ENCODE results near the gene MYO1E. TPM values are rescaled to one million over a fixed set of nuclear protein-coding genes. Genes with fewer than 3 reads are reported as not detected.
"Not testable (repeated sequence)": the region's sequence is repeated elsewhere in the genome, so short reads cannot be mapped to it uniquely, and the experiment has no call there.

The MYO1E gene
- polyA plus RNA-seq (2013, experiment 1 of 2; ENCODE audit: insufficient read length), result 201 TPM
- 199 TPM for polyA plus RNA-seq (2013, experiment 2 of 2; ENCODE audit: insufficient read length)

DNA sequence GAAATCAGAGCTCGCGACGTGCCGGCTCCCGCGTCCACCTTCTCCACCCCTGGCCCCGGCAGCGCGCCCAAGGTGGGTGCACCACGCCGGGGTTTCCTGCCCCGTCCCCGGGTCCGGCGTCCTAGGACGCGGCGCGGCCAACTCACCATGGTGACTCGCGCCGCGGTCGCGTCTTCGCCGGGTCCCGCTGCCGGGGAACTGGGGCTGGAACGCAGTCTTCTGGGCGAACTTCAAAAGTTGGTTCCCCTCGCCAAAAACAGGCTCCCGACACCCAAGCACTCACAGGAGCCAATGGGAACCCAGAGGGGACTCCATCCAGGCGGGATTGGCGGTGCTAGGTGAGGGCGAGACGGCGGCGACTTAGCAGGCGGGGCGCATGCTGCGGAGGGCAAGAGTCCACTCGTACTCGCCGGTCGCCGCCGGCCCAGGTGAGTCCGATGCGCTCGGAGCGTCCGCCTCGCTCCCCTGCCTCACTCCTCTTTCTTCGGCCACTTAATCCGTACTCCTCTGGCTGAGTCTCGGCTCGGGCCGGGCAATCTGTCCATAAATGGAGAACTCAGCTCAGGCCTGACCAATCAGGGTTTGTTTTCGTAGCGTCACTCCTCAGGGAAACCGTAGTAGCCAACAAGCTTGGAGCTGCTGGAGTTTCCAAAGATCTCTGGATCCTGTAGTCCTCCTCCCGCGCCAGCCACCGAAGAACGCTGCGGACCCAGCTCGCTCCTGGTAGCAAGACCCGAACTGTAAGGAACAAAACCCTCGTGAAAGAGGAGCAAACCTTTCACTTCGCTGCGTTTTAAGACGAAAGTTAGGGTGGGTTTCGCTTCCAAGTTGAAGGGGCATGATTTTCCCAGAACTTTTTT lies at the start of gene MYO1E:
Gene MYO1E, minus strand, starts transcription at position 520 of the 860 bp plus-strand sequence. Its CDS starts 371 bp downstream, at position 149.
- DNase-seq, result peak; percentile 97

DNA sequence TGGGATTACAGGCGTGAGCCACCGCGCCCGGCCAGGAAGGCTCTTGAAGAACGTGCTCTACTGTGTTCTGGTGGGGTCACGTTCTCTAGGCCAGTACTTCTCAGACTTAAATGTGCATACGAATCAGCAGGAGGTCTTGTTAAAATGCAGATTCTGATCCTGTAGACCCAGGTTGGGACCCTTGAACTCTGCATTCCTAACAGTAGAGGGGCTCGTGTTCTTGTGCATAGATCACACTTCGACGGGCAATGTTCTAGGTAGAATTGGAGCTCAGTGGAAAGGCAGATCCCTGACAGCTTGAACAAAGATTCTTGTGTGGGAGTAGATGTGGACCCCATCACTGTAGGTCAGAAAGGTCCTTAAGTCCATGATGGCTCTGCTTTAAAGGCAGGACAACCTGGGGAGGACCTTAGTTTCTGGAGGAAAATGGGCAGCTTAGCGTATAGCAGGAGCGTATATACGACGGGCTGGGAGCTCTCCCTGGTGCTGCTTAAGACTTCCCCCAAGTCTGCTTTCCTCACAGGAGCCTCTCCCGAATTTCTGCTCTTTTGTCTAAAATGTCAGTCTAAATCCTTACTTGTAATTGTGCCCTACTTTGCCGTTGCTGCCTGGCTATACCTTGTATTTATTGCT lies 48.4 kb upstream of the MYO1E start:
- peak; percentile 45 for DNase-seq

DNA sequence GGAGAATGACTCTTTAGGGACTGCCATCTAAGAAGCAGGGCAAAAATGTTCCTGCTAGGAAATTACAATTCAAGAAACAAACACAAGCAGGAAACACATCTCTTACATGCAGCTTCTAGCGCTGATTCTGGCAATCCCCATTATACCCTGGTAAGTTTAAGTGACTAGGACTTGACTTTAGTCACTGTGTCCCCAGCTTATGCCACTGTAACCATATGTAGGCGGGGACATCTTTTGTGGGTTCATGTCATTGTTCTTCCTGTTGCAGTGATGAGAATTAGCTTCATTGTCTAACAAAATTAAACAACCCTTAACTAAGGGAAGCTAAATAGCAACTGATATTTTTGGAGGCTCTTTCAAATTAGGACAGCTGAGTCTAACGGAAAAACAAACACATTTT lies 47.4 kb upstream of the MYO1E start:
- DNase-seq, result no peak

DNA sequence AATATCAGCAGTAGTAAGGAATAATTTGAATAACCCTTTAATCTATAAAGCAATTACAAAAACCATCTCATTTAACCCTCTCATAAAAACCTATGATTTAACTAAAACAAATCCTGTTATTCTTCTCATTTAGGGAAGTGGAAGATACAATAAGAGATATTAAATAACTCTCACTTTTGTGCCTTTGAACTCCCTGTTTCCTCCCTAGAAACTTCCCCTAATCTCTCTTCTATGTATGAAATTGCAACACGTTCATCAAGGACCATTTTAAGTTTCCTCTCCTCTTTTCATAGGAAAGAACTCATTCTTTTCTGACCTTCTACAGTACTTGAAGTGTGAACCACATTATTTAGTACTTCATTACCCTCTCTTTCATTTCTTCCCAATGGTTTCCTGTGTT lies 46.5 kb upstream of the MYO1E start:
- no peak for DNase-seq

DNA sequence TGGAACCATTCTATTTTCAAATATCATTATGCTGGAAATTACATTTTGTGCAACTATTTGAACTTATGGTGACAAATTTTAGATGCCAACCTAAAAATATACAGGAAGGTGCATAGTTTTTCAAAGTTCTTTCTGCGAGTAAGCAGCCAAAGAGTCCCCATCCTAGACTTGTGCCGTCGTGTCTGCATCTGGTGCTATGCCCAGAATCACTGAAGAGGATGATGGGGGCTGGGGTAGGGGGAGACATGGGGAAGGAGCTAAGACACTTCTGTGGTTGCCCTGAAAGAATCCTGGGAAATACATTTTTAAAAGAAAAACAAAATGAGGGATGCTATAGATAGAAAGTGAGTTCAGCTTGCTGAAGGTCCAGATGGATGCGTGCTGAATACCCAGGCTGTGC lies 44.1 kb upstream of the MYO1E start:
- no peak for DNase-seq

DNA sequence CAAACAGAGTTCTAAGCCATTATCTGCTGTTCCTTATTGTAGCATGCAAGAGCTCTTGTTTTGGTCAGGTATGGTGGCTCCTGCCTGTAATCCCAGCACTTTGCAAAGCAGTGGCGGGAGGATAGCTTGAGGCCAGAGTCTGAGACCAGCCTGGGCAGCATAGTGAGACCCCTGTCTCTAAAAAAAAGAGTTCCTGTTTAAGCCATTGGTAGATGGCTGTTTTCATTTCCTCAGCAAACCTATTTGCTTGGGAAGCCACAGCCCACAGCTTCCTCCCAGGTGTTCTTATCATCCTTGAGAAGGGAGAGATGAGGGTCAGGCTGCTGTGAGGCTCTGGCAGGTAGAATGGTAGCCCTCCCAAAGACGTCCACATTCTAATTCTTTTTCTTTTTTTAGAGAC lies 40.9 kb upstream of the MYO1E start:
- DNase-seq, result no peak

DNA sequence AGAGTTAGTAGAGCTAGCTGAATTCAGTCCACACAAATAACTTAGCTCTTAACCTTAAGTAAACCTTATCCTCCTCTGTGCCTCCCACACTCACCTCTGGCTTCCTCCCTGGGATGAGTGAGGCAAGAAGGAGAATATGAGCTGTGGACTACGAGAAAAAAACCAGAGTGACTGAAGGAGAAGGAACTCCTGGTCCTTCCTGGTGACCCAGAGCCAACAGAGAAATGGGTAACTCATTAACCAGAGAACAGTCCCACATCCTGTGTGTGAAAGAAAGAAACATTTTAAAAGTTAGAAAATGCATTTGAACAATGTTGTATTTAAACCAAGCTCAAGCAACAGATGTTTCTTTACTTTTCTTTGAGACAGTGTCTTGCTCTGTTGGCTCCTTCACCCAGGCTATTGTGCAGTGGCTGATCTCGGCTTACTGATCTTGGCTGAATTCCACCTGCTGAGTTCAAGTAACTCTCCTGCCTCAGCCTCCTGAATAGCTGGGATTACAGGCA lies 37.8 kb upstream of the MYO1E start:
- no peak for DNase-seq

DNA sequence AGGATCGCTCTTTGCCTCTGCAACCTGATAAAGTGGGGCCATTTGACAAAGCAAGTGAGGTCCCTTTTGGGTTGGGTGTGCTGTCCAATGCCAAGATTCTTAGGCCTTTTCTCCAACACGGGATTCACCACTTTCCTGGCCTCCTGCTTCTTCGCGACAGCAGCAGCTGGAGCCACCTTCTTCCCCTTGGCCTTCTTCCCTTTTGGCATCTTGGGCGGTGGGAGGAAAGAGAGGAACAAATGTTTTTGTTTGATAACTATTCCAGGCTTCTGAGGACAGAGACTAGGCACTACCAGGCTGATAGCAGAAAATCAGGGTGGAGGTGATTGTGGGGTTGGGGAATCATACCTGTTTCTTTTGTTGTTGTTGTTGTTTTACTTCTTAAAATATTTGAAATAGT lies 35.3 kb upstream of the MYO1E start:
- DNase-seq, result no peak

DNA sequence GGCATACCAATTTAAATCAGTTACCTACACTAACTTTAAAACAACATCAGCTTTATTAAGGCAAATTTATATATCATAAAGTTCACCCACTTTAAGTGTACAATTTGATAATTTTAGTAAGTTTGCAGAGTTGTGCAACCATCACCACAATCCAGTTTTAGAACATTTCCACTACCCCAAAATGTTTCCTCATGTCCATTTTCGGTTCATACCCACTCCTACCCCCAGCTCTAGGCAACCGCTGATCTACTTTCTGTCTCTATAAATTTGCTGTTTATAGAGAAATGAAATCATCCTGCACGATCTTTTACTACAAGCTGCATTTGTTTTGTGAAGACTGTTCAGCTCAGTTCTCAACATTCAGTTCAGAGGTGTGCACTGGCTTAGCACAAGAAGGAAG lies 33.8 kb upstream of the MYO1E start:
- DNase-seq, result no peak

DNA sequence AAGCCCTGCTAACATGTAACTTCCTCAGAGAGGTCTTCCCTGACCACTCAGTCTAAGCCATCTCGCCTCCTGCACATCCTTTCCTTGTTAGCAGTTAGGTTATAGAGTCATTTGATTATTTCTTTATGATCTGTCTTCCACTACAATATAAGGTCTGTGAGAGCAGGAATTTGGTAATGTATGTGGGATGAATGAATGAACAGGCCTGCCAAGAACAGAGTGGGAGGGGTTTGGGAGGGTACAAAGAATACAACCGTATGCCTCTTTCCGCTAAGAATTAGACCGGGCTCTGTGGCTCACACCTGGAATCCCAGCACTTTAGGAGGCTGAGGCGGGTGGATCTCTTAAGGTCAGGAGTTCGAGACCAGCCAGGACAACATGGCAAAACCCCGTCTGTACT lies 32.4 kb upstream of the MYO1E start:
- DNase-seq, result no peak

DNA sequence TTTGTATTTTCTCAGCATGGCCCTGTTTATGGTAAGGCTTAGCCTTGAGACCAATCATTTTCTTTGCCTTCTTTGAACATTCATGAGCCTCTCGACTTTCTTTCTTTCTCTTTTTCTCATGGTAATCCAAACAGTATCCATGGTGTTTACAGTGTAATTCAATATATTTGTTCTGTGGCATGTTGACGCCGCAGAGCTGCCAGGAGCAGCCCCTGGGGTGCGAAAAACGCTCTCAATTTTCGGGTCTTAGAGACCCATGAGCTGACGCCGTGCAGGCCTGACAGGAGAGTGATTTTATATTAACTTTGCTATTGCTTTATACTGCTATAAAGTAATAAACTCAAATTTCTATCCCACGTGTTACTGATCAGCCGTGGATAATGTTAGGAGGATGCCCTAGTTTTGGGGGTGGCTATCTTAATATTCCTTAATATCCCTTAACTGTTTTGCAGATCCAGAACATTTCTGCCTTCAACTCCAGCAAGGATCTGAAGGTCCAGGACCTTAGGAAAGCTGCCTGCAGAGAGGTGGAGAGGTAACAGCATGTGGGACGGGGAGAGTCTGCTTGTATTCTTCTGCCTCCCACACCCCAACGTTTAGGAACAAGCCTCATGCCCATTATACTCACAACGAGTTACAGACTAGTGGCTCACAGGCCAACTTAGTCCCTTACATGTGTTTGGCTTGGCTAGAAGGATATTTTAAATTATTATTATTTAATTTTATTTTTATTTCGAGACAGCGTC lies 29.3 kb upstream of the MYO1E start:
- DNase-seq, result no peak

DNA sequence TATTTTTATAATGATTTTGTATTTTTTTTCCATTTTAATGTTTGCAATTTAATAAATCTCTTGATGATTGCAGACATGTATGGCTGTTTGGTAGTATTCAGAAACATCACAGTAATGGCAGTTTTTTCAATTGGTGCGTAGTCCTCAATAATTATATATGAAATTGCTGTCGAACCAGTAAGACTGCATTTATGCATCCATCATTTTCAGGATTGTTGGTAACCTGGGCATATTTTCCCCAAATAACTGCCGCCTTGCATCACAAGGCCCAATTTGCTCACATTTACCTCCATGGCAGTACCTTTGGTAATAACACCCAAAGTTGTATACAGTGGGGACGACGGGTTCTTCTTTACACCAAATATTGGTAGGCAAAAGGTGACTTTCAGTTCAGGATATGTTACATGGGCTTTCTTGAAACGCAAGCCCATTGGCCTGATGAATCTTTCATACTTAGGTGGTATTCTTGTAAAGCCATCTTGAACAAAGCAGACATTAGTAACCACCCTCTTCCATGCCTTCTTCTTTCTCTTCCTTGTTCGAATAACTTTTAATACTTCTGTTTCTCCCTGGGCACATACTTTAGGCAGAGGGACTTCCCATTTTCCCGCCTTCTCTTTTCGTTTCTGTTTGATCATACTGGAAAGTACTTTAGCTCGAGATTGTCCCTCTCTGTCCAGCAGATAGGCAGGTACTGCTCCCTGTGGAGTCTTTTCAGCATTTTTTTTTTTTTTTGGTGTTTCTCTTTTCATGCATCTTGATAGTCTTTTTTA lies 28.6 kb upstream of the MYO1E start:
- DNase-seq, result not testable (repeated sequence)

DNA sequence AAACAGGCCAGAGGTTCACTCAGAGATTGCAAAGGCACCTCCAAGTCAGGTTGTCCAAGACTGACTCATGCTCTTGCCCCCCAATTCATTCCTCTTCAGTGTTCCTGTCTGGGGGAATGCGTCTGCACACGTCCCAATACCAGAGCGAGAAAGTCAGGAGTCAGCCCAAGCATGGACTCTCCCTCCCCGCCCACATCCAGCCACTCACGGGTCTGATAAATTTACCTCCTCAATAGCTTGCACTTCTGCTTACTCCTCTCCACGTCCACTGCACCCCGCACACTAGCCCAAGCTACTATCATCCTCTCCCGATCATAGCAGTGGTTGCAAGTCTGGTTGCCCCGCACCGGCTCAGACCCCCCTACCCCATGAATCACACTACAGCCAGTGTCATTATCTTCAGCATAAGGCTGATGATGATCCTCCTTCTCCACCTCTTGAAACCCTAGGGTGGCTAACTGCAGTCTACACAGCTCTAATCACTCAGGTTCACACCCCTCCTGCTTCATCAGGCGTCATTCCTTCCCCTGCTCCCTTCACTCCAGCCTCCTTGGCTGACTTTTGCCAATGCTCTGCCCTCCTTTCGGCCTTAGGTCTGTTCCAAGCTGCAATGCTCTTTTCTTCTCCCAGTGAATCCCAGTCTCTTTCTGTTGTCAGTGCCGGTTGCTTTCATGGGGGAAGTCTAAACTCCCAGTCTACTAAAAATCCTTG lies 27.6 kb upstream of the MYO1E start:
- DNase-seq, result no peak

DNA sequence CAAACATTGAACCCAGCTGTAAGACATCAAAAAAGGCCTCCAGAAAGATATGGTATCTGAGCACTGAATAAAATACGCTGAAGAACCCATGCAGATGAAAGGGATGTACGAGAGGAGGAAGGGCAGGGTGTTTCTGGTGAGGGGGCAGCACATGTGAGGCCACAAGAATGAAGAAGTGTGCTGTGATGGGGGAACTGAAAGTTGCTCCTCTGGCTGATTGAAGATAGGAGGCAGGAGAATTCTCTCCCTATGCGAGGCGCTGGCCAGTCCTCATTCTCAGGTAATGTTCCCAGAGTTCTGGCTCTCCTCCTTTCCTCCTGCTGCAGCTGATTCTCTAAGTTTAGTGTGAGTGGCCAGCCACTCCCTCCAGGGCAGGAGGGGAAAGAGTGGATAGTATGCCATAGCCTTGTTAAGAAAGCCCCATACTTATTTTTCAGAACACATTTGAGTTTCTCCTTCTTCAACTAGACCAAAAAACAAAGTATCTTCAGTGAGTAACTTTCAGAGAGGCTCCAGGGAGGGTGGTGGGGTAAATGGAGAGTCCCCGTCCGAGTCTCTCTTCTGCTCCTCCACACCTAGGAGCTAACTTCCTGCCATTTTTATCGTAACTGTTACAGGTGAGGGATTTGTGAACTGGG lies 26.9 kb upstream of the MYO1E start:
- DNase-seq, result no peak

DNA sequence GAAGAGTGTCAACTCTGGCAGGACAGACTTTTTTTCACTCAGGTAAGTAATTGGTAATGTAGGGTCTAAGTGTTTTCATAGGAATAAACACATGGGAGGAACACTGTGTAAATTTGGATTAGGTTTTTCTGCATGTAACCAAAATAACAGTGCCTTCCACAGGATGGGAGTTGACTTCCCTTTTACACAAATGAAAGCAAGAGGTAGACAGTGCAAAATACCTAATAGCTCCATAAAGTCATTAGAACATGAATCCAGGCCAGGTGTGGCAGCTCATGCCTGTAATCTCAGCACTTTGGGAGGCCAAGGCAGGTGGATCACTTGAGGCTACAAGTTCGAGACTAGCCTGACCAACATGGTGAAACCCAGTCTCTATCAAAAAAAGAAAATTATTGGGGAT lies 25.5 kb upstream of the MYO1E start:
- DNase-seq, result no peak

DNA sequence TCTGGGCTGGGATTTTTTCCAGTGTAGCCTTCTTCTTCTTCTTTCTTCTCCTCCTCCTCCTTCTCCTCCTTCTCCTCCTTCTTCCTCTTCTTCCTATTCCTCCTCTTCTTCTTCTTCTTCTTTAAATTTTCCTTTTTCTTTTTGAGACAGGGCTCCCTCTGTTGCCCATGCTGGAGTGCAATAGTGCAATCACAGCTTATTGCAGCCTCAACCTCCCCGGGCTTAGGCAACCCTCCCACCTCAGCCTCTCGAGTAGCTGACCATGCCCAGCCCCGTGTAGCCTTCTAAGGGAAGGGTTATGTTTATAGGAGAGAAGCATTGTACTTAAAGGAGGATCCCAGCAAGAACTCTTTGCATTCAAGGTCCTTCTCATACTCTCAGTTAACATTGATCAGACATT lies 24.0 kb upstream of the MYO1E start:
- no peak for DNase-seq

DNA sequence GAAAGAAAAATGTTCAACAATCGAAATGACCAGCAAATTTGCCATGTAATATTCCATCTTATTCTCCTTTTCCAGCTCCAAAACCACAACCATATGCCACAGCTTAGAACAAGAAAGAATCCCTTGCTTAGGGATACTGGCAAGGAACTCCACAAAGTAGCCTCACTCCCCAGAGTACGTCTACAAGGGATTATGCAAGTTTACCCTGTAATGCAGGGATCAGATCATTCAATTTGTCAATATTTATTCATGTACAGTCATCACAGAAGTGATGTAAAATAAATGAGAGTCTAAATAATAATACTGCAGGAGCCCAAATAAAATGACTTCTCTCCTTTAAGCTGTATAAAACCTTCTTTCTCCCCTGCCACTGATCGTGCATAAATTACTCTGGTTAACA lies 23.5 kb upstream of the MYO1E start:
- DNase-seq, result no peak

DNA sequence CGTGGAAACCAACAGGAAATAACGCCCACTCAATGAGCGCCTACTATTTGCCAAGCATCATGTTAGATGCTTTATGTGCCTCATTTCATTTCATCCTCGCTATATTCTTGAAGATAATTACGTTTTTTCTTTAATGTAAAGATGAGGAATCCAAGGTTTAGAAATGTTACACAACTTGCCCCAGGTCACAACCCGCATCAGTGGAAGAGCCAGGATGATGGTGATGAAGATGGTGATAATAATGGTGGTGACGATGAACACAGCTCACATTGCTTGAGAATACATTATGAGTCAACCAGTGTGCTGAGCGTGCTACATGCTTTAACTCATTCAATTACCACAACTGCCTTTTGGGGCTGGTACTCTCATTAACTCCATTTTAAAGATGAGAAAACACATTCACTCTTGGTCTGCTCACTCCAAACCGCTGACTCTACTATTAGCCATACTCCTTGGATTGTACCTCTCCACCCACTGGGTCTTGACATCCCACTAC lies 21.5 kb upstream of the MYO1E start:
- DNase-seq, result no peak

DNA sequence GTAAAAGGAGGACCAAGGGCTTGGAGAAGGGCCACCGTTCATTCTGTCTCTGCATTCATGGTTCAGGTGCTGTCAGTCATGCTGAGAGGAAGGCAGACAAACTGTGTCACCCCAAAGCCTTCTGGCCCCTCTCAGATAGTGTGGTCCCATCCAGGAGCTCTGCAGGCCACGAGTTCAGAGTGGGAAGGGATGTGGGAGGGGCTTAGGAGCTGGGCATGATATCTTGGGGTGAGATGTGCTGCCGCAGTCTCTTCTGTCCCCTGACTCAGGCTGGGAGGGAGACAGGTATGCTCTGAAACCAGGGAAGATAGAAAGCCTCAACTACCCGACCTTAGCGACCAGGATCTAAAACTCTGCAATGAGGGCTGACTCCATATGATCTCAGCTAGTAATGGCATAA lies 19.6 kb upstream of the MYO1E start:
- no peak for DNase-seq

DNA sequence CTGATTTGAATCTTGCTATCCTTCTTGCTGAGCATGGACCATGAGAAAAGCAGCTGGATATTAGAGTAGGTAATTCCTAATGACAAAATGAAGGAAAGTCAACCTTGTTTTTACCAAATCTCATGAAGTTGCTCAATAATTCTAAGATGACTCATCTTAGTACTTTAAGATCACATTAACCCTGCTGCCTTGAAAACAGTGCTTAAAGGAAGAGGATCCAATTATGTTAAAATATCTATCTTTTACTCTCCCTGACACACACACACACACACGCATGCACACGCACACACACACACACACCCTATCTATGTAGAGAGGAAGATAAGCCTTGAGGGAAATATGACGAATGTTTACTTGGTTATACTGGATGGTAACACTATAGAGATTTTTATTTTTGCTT lies 16.0 kb upstream of the MYO1E start:
- peak; percentile 26 for DNase-seq
